WTC11 (cell line): Measurements from ENCODE around the gene CD37. TPM values are rescaled to one million over a fixed set of nuclear protein-coding genes. Genes with fewer than 3 reads are reported as not detected.

Experiments used
- ATAC-seq: fragments of 200-7000 bp; cut with Tn5 transposase; 2 replicates; pipeline ENCODE4 v1.10.0; 2021; ENCODE audit warnings: mild to moderate bottlenecking, moderate library complexity
- CTCF ChIA-PET: fragments of 300-600 bp; sonication (Branson Sonifier 250); formaldehyde crosslinking; loops from one replicate; lab custom pipeline; 2021; ENCODE audit warnings: antibody characterized with exemption; lab: Charles Lee
- POLR2A ChIA-PET: fragments of 350-600 bp; sonication (Branson Sonifier 250); formaldehyde crosslinking; loops from one replicate; lab custom pipeline; 2021; ENCODE audit warnings: antibody characterized with exemption; lab: Charles Lee
- DNase-seq: peaks from one replicate; pipeline ENCODE4 v3.0.0; 2021; ENCODE audit warnings: low spot score
- H3K27ac Mint-ChIP-seq: 2 replicates; pipeline ENCODE4 v1.8.0; 2021; ENCODE audit warnings: mixed read lengths
- H3K27me3 Mint-ChIP-seq: 2 replicates; pipeline ENCODE4 v1.8.0; 2021; ENCODE audit warnings: low read depth, mild to moderate bottlenecking, moderate library complexity, mixed read lengths
- H3K36me3 Mint-ChIP-seq: 2 replicates; pipeline ENCODE4 v1.8.0; 2021; ENCODE audit warnings: mixed read lengths
- H3K4me1 Mint-ChIP-seq: 2 replicates; pipeline ENCODE4 v1.8.0; 2022; ENCODE audit warnings: mixed read lengths
- H3K4me3 Mint-ChIP-seq: 2 replicates; pipeline ENCODE4 v1.8.0; 2021; ENCODE audit warnings: mild to moderate bottlenecking, moderate library complexity, mixed read lengths
- H3K9me3 Mint-ChIP-seq: 2 replicates; pipeline ENCODE4 v1.8.0; 2021; ENCODE audit warnings: mixed read lengths
- CREM ChIP-seq: sonication (generic); formaldehyde crosslinking; IDR thresholded peaks from 2 replicates; pipeline ENCODE4 v1.8.1; 2022; ENCODE audit warnings: mild to moderate bottlenecking, missing genetic modification reagents, moderate library complexity
- ERG ChIP-seq: fragments of 250-450 bp; sonication (Bioruptor Pico); IDR thresholded peaks from 2 replicates; pipeline ENCODE4 v1.8.0; 2021; ENCODE audit warnings: mild to moderate bottlenecking
- MAX ChIP-seq: sonication (generic); formaldehyde crosslinking; IDR thresholded peaks from 2 replicates; pipeline ENCODE4 v1.8.0; 2022; ENCODE audit warnings: mild to moderate bottlenecking, missing genetic modification reagents
- NFE2L1 ChIP-seq: sonication (generic); formaldehyde crosslinking; IDR thresholded peaks from 2 replicates; pipeline ENCODE4 v1.8.1; 2023; ENCODE audit warnings: missing genetic modification reagents
- NR2C2 ChIP-seq: sonication (generic); formaldehyde crosslinking; IDR thresholded peaks from 2 replicates; pipeline ENCODE4 v1.8.0; 2022; ENCODE audit warnings: mild to moderate bottlenecking, missing genetic modification reagents
- NR3C1 ChIP-seq: sonication (generic); formaldehyde crosslinking; conservative IDR thresholded peaks from 2 replicates; pipeline ENCODE4 v1.8.1; 2023; ENCODE audit warnings: low read depth, mild to moderate bottlenecking, missing genetic modification reagents
- STAT6 ChIP-seq: sonication (generic); formaldehyde crosslinking; conservative IDR thresholded peaks from 2 replicates; pipeline ENCODE4 v1.8.1; 2023; ENCODE audit warnings: mild to moderate bottlenecking, low read depth, missing genetic modification reagents, moderate library complexity
- ZBTB43 ChIP-seq: sonication (generic); formaldehyde crosslinking; IDR thresholded peaks from 2 replicates; pipeline ENCODE4 v1.8.1; 2023; ENCODE audit warnings: mild to moderate bottlenecking, missing genetic modification reagents
- ZNF121 ChIP-seq: sonication (generic); formaldehyde crosslinking; IDR thresholded peaks from 2 replicates; pipeline ENCODE4 v1.8.0; 2023; ENCODE audit warnings: missing genetic modification reagents
- ZNF263 ChIP-seq: sonication (generic); formaldehyde crosslinking; IDR thresholded peaks from 2 replicates; pipeline ENCODE4 v1.8.1; 2022; ENCODE audit warnings: low read depth, mild to moderate bottlenecking, moderate library complexity, missing genetic modification reagents
- total RNA-seq: library from RNA; stranded (reverse); gene quantifications from 3 replicates; pipeline ENCODE4 v1.2.3, GENCODE V29; 2021
- TF ChIP-seq, protein P1 (sequence below): fragments of 250-450 bp; sonication (Bioruptor Pico); IDR thresholded peaks from 2 replicates; pipeline ENCODE4 v1.9.0; 2021; ENCODE audit warnings: mild to moderate bottlenecking, borderline replicate concordance
- TF ChIP-seq, protein P2 (sequence below): sonication (generic); formaldehyde crosslinking; IDR thresholded peaks from 2 replicates; pipeline ENCODE4 v1.8.1; 2023; ENCODE audit warnings: mild to moderate bottlenecking, missing genetic modification reagents, moderate library complexity
- TF ChIP-seq, protein P3 (sequence below): sonication (generic); formaldehyde crosslinking; IDR thresholded peaks from 2 replicates; pipeline ENCODE4 v1.8.0; 2022; ENCODE audit warnings: mild to moderate bottlenecking, missing genetic modification reagents
- TF ChIP-seq, protein P4 (sequence below): sonication (generic); formaldehyde crosslinking; IDR thresholded peaks from 2 replicates; pipeline ENCODE4 v1.8.1; 2022; ENCODE audit warnings: low read depth, missing genetic modification reagents, borderline replicate concordance

CD37 gene
- total RNA-seq, 1 experiment from 2014 or later = 1.6 TPM

- CTCF ChIA-PET = interaction anchor here (1.4 to 1.5 kb wide), 2 partner anchors 33 to 197 kb away, joined by 3 to 5 read pairs; no protein-coding TSS in a partner anchor
- no peak for DNase-seq
- Mint-ChIP-seq H3K4me3 (no peak overlapping the region), H3K9me3 (no peaks in the 10 kb centered on the region), H3K27ac (no peak overlapping the region), H3K36me3 (no peaks in the 10 kb centered on the region), H3K27me3 (peaks cover 2% of the 10 kb centered on the region; the same call in 1 of the 2 replicates), H3K4me1 (no peaks in the 10 kb centered on the region)
- TF ChIP-seq ZNF263 (CRISPR knock-in tag) = no peak
- no peak for TF ChIP-seq ZNF121 (CRISPR knock-in tag)
- TF ChIP-seq ERG (CRISPR knock-in tag) = no peak
- no peak for TF ChIP-seq MAX (CRISPR knock-in tag)
- no peak for ATAC-seq
- POLR2A ChIA-PET = no interaction called here
These were observed 40.8 kb upstream of the CD37 start for GRCh38 chr19:49294401-49294800.

- Mint-ChIP-seq H3K27me3 (peaks cover 2% of the 10 kb centered on the region; the same call in 1 of the 2 replicates), H3K4me3 (no peak overlapping the region), H3K36me3 (no peaks in the 10 kb centered on the region), H3K9me3 (no peaks in the 10 kb centered on the region), H3K27ac (no peak overlapping the region), H3K4me1 (no peaks in the 10 kb centered on the region)
- TF ChIP-seq NR3C1 (CRISPR knock-in tag) = no peak
- TF ChIP-seq ZBTB43 = no peak
- ChIA-PET CTCF (no interaction called here), POLR2A (interaction anchor here (0.6 kb wide), 1 partner anchor 268 kb away, joined by 4 read pairs; no protein-coding TSS in a partner anchor)
- no peak for DNase-seq
- ATAC-seq = no peak
These were observed 39.9 kb upstream of the CD37 start for GRCh38 chr19:49295208-49295880.

GRCh38 chr19:49297403-49297802 is 37.8 kb upstream of the CD37 start:
- H3K4me1 Mint-ChIP-seq = peaks cover 2% of the 10 kb centered on the region; the same call in 1 of the 2 replicates
- POLR2A ChIA-PET = no interaction called here
- H3K27ac Mint-ChIP-seq = no peak overlapping the region
- ATAC-seq (no peak), DNase-seq (no peak)
- H3K27me3 Mint-ChIP-seq = peaks cover 4% of the 10 kb centered on the region
- H3K4me3 Mint-ChIP-seq = no peak overlapping the region
- CTCF ChIA-PET = no interaction called here
- peaks cover under 1% of the 10 kb centered on the region; the same call in 1 of the 2 replicates for H3K9me3 Mint-ChIP-seq
- H3K36me3 Mint-ChIP-seq = no peaks in the 10 kb centered on the region
- TF ChIP-seq STAT6 (CRISPR knock-in tag) = no peak
- no peak for TF ChIP-seq ERG (CRISPR knock-in tag)
- TF ChIP-seq, protein P1, sequence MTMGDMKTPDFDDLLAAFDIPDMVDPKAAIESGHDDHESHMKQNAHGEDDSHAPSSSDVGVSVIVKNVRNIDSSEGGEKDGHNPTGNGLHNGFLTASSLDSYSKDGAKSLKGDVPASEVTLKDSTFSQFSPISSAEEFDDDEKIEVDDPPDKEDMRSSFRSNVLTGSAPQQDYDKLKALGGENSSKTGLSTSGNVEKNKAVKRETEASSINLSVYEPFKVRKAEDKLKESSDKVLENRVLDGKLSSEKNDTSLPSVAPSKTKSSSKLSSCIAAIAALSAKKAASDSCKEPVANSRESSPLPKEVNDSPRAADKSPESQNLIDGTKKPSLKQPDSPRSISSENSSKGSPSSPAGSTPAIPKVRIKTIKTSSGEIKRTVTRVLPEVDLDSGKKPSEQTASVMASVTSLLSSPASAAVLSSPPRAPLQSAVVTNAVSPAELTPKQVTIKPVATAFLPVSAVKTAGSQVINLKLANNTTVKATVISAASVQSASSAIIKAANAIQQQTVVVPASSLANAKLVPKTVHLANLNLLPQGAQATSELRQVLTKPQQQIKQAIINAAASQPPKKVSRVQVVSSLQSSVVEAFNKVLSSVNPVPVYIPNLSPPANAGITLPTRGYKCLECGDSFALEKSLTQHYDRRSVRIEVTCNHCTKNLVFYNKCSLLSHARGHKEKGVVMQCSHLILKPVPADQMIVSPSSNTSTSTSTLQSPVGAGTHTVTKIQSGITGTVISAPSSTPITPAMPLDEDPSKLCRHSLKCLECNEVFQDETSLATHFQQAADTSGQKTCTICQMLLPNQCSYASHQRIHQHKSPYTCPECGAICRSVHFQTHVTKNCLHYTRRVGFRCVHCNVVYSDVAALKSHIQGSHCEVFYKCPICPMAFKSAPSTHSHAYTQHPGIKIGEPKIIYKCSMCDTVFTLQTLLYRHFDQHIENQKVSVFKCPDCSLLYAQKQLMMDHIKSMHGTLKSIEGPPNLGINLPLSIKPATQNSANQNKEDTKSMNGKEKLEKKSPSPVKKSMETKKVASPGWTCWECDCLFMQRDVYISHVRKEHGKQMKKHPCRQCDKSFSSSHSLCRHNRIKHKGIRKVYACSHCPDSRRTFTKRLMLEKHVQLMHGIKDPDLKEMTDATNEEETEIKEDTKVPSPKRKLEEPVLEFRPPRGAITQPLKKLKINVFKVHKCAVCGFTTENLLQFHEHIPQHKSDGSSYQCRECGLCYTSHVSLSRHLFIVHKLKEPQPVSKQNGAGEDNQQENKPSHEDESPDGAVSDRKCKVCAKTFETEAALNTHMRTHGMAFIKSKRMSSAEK (CRISPR knock-in tag) = no peak
- TF ChIP-seq, protein P2, sequence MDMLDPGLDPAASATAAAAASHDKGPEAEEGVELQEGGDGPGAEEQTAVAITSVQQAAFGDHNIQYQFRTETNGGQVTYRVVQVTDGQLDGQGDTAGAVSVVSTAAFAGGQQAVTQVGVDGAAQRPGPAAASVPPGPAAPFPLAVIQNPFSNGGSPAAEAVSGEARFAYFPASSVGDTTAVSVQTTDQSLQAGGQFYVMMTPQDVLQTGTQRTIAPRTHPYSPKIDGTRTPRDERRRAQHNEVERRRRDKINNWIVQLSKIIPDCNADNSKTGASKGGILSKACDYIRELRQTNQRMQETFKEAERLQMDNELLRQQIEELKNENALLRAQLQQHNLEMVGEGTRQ (CRISPR knock-in tag) = no peak
- TF ChIP-seq CREM (CRISPR knock-in tag) = no peak
- TF ChIP-seq, protein P3, sequence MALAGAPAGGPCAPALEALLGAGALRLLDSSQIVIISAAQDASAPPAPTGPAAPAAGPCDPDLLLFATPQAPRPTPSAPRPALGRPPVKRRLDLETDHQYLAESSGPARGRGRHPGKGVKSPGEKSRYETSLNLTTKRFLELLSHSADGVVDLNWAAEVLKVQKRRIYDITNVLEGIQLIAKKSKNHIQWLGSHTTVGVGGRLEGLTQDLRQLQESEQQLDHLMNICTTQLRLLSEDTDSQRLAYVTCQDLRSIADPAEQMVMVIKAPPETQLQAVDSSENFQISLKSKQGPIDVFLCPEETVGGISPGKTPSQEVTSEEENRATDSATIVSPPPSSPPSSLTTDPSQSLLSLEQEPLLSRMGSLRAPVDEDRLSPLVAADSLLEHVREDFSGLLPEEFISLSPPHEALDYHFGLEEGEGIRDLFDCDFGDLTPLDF (CRISPR knock-in tag) = no peak
- no peak for TF ChIP-seq ZNF263 (CRISPR knock-in tag)
- TF ChIP-seq, protein P4, sequence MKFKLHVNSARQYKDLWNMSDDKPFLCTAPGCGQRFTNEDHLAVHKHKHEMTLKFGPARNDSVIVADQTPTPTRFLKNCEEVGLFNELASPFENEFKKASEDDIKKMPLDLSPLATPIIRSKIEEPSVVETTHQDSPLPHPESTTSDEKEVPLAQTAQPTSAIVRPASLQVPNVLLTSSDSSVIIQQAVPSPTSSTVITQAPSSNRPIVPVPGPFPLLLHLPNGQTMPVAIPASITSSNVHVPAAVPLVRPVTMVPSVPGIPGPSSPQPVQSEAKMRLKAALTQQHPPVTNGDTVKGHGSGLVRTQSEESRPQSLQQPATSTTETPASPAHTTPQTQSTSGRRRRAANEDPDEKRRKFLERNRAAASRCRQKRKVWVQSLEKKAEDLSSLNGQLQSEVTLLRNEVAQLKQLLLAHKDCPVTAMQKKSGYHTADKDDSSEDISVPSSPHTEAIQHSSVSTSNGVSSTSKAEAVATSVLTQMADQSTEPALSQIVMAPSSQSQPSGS (CRISPR knock-in tag) = no peak
- no peak for TF ChIP-seq NR2C2 (CRISPR knock-in tag)
- TF ChIP-seq NFE2L1 (CRISPR knock-in tag) = no peak
